H1 (cell line): Measurements from ENCODE around the gene MPC1.

Source experiments
- BACH1 ChIP-seq: IDR thresholded peaks from 2 replicates; pipeline ENCODE4 v1.6.1; 2012; ENCODE audit warnings: low read length, improper control_type of control experiment
- FOSL1 ChIP-seq: IDR thresholded peaks from 2 replicates; pipeline ENCODE4 v1.6.1; 2011; ENCODE audit warnings: mild to moderate bottlenecking, low read depth, low read length, moderate library complexity; ENCODE audit not compliant: insufficient read depth
- HDAC2 ChIP-seq, 2 experiments: fragments of 300-600 bp in 1 of 2; sonication (generic) in 1 of 2; IDR thresholded peaks; 2 replicates each; pipeline ENCODE4 v1.6.1; 2011 to 2012; ENCODE audit warnings: low read depth in 2 of 2, low read length in 2 of 2, mild to moderate bottlenecking in 2 of 2, moderate library complexity in 2 of 2, borderline replicate concordance in 1 of 2, inconsistent platforms in 1 of 2
- POLR2AphosphoS5 ChIP-seq: IDR thresholded peaks from 2 replicates; pipeline ENCODE4 v1.6.1; 2011; ENCODE audit warnings: low read depth, low read length
- TEAD4 ChIP-seq: IDR thresholded peaks from 2 replicates; pipeline ENCODE4 v1.6.1; 2012; ENCODE audit warnings: low read depth, low read length, inconsistent platforms, mixed read lengths
- USF2 ChIP-seq: IDR thresholded peaks from 2 replicates; pipeline ENCODE4 v1.6.1; 2011; ENCODE audit warnings: low read length, improper control_type of control experiment

GRCh38 chr6:166382933-166383801, at the start of gene MPC1:
- TF ChIP-seq FOSL1 (no peak), POLR2AphosphoS5 (peak; percentile 13; the same call in 1 of the 2 replicates), HDAC2 (IDR thresholded peaks at IDR 0.05; ENCODE audit: borderline replicate concordance in 1 of 2, low read depth in 2 of 2, low read length in 2 of 2) (peak in 1 of 2 experiments; percentile 31; a peak in 1 of 4 replicates), BACH1 (no peak), USF2 (no peak), TEAD4 (no peak)
